Measurements from ENCODE around the gene POPDC3. TPM values are rescaled to one million over a fixed set of nuclear protein-coding genes. Genes with fewer than 3 reads are reported as not detected.

Gene POPDC3
- total RNA-seq, 4 donors from 2014 or later: 0.79 to 1.8 TPM; not detected in 2

- peaks cover 10% of the 10 kb centered on the region for H3K27me3 ChIP-seq
- no peak overlapping the region for H3K4me3 ChIP-seq
- in situ Hi-C loops (cut with MboI; ENCODE audit: low pct_ligation_motif_present in 1 of 4, low pct_unique_long_range_greater_than_20kb in 1 of 4, low sequenced_read_pairs in 3 of 4): no loop called here
- intact Hi-C loops (cut with DNase I; ENCODE audit: low total_unique reads): no loop called here
- no peaks in the 10 kb centered on the region for H3K9me3 ChIP-seq
- TF ChIP-seq CTCF (IDR thresholded peaks at IDR 0.05) (no peak), EP300 (IDR thresholded peaks at IDR 0.05; ENCODE audit: low read depth) (no peak), POLR2AphosphoS5 (IDR thresholded peaks at IDR 0.05) (no peak), POLR2A (IDR thresholded peaks at IDR 0.05) (no peak)
- H3K4me1 ChIP-seq: no peaks in the 10 kb centered on the region
- no peak for DNase-seq
- H3K36me3 ChIP-seq: no peaks in the 10 kb centered on the region
- 77 to 92% methylated on average over 2 to 10 of the region's 10 CpGs for WGBS, 2 donors (ENCODE audit: low coverage in 1 of 2)
- no peak overlapping the region for H3K27ac ChIP-seq
Measured at GRCh38 chr6:105189026-105189820, 9.4 kb upstream of the POPDC3 start.

GRCh38 chr6:105188251-105188650, 8.4 kb upstream of the POPDC3 start:
- in situ Hi-C loops (cut with MboI; ENCODE audit: low pct_ligation_motif_present in 1 of 4, low pct_unique_long_range_greater_than_20kb in 1 of 4, low sequenced_read_pairs in 3 of 4): no loop called here
- no peak for TF ChIP-seq CTCF (IDR thresholded peaks at IDR 0.05)
- no peak for TF ChIP-seq POLR2A (IDR thresholded peaks at IDR 0.05)
- TF ChIP-seq EP300 (IDR thresholded peaks at IDR 0.05; ENCODE audit: low read depth): no peak
- TF ChIP-seq POLR2AphosphoS5 (IDR thresholded peaks at IDR 0.05): no peak
- 85 to 88% methylated on average over 2 of the region's 2 CpGs for WGBS, 2 donors (ENCODE audit: low coverage in 1 of 2)
- intact Hi-C loops (cut with DNase I; ENCODE audit: low total_unique reads): no loop called here
- no peak for DNase-seq
- Histone ChIP-seq H3K36me3 (no peaks in the 10 kb centered on the region), H3K27ac (no peak overlapping the region), H3K27me3 (peaks cover 13% of the 10 kb centered on the region), H3K4me1 (no peaks in the 10 kb centered on the region), H3K9me3 (no peaks in the 10 kb centered on the region), H3K4me3 (no peak overlapping the region)

- Histone ChIP-seq H3K27ac (no peak overlapping the region), H3K27me3 (peaks cover 25% of the 10 kb centered on the region), H3K9me3 (no peaks in the 10 kb centered on the region), H3K4me1 (no peaks in the 10 kb centered on the region), H3K36me3 (no peaks in the 10 kb centered on the region), H3K4me3 (no peak overlapping the region)
- DNase-seq: no peak
- intact Hi-C loops (cut with DNase I; ENCODE audit: low total_unique reads) (no loop called here), in situ Hi-C loops (cut with MboI; ENCODE audit: low pct_ligation_motif_present in 1 of 4, low pct_unique_long_range_greater_than_20kb in 1 of 4, low sequenced_read_pairs in 3 of 4) (no loop called here)
- WGBS, 2 donors (ENCODE audit: low coverage in 1 of 2): 87 to 100% methylated on average over 1 to 2 of the region's 2 CpGs
- TF ChIP-seq POLR2A (IDR thresholded peaks at IDR 0.05) (no peak), POLR2AphosphoS5 (IDR thresholded peaks at IDR 0.05) (no peak), EP300 (IDR thresholded peaks at IDR 0.05; ENCODE audit: low read depth) (no peak), CTCF (IDR thresholded peaks at IDR 0.05) (no peak)
Measured at GRCh38 chr6:105186576-105186975, 6.8 kb upstream of the POPDC3 start.

GRCh38 chr6:105184921-105185320, 5.1 kb upstream of the POPDC3 start:
- no peak overlapping the region for H3K27ac ChIP-seq
- WGBS, 2 donors (ENCODE audit: low coverage in 1 of 2): 91% methylated on average over 2 of the region's 2 CpGs; no CpG with 5 or more reads in 1 of the 2 donors
- in situ Hi-C loops (cut with MboI; ENCODE audit: low pct_ligation_motif_present in 1 of 4, low pct_unique_long_range_greater_than_20kb in 1 of 4, low sequenced_read_pairs in 3 of 4): no loop called here

More at GRCh38 chr6:105184921-105185320, 5.1 kb upstream of the POPDC3 start:
- DNase-seq: no peak
- no peaks in the 10 kb centered on the region for H3K9me3 ChIP-seq
- no peaks in the 10 kb centered on the region for H3K36me3 ChIP-seq
- H3K27me3 ChIP-seq: peaks cover 42% of the 10 kb centered on the region
- no peaks in the 10 kb centered on the region for H3K4me1 ChIP-seq
- intact Hi-C loops (cut with DNase I; ENCODE audit: low total_unique reads): no loop called here
- TF ChIP-seq POLR2A (IDR thresholded peaks at IDR 0.05): no peak
- TF ChIP-seq POLR2AphosphoS5 (IDR thresholded peaks at IDR 0.05): no peak
- TF ChIP-seq EP300 (IDR thresholded peaks at IDR 0.05; ENCODE audit: low read depth): no peak
- TF ChIP-seq CTCF (IDR thresholded peaks at IDR 0.05): no peak
- H3K4me3 ChIP-seq: no peak overlapping the region

Data from transverse colon (tissue), 4 donors.